Lower leg skin (tissue), 3 donors: ENCODE measurements around the gene APMAP.

Experiments
- CTCF ChIP-seq, 3 donors: fragments of 450-650 bp; IDR thresholded peaks; one replicate each; pipeline ENCODE4 v1.5.1; 2016; ENCODE audit warnings: antibody characterized with exemption in 3 of 3, mild to moderate bottlenecking in 3 of 3, moderate library complexity in 2 of 3
- POLR2A ChIP-seq, 2 donors: fragments of 450-650 bp; IDR thresholded peaks; one replicate each; pipeline ENCODE4 v1.6.1; 2016 to 2017; ENCODE audit warnings: antibody characterized with exemption in 2 of 2, mild to moderate bottlenecking in 1 of 2, moderate library complexity in 1 of 2

DNA sequence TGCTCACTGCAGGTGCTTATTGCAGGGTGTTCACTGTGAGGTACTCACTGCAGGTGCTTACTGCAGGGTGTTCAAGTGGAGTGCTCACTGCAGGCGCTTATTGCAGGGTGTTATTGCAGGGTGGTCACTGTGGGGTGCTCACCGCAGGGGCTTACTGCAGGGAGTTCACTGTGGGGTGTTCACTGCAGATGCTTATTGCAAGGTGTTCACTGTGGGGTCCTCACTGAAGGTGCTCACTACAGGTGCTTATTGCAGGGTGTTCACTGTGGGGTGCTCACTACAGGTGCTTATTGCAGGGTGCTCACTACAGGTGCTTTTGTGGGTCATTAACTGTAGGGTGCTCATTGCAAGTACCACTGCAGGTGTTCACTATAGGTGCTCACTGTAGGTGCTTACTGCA lies 20.2 kb downstream of the APMAP start:
- TF ChIP-seq CTCF (IDR thresholded peaks at IDR 0.05) (no peak), POLR2A (IDR thresholded peaks at IDR 0.05) (no peak)
